Loucy (cell line): ENCODE results near the gene AHI1.

Source experiments
- H2AFZ ChIP-seq: fragments of 200-600 bp; sonication (generic); 2 replicates; pipeline ENCODE4 v1.6.0; 2016; ENCODE audit warnings: antibody characterized with exemption, mild to moderate bottlenecking, low read length, moderate library complexity
- H3F3A ChIP-seq: fragments of 200-600 bp; 2 replicates; pipeline ENCODE4 v1.6.0; 2016; ENCODE audit warnings: antibody characterized with exemption, low read depth, mild to moderate bottlenecking
- H3K27me3 ChIP-seq: fragments of 200-600 bp; sonication (generic); 2 replicates; pipeline ENCODE4 v1.6.1; 2014; ENCODE audit warnings: low read length, mild to moderate bottlenecking; ENCODE audit not compliant: insufficient read depth, poor library complexity, severe bottlenecking
- H3K36me3 ChIP-seq: fragments of 200-600 bp; sonication (generic); 2 replicates; pipeline ENCODE4 v1.6.1; 2016; ENCODE audit warnings: low read length; ENCODE audit not compliant: insufficient read depth
- H3K4me1 ChIP-seq: fragments of 200-600 bp; sonication (generic); 2 replicates; pipeline ENCODE4 v1.5.1; 2014; ENCODE audit warnings: low read length, mild to moderate bottlenecking; ENCODE audit not compliant: insufficient read depth, poor library complexity, severe bottlenecking
- H3K4me2 ChIP-seq: fragments of 200-600 bp; sonication (generic); 2 replicates; pipeline ENCODE4 v1.6.0; 2014; ENCODE audit warnings: antibody characterized with exemption, low read length, low read depth, mild to moderate bottlenecking; ENCODE audit not compliant: poor library complexity, severe bottlenecking
- H3K4me3 ChIP-seq: fragments of 200-600 bp; sonication (generic); 2 replicates; pipeline ENCODE4 v1.5.1; 2014; ENCODE audit warnings: low read length, mild to moderate bottlenecking, mixed read lengths; ENCODE audit not compliant: poor library complexity, severe bottlenecking
- H3K79me2 ChIP-seq: fragments of 200-600 bp; sonication (generic); 2 replicates; pipeline ENCODE4 v1.6.1; 2014; ENCODE audit warnings: low read length; ENCODE audit not compliant: insufficient read depth
- H3K9ac ChIP-seq: fragments of 200-600 bp; sonication (generic); 2 replicates; pipeline ENCODE4 v1.6.0; 2014; ENCODE audit warnings: mild to moderate bottlenecking, low read depth, low read length, moderate library complexity; ENCODE audit not compliant: poor library complexity, severe bottlenecking
- H3K9me2 ChIP-seq: fragments of 200-600 bp; sonication (generic); replicated peaks from 2 replicates; pipeline ENCODE4 v1.6.1; 2016; ENCODE audit warnings: low read depth, low read length, mixed read lengths
- H3K9me3 ChIP-seq: fragments of 200-600 bp; sonication (generic); 2 replicates; pipeline ENCODE4 v1.6.1; 2014; ENCODE audit warnings: mild to moderate bottlenecking, antibody characterized with exemption, low read length, low read depth; ENCODE audit not compliant: insufficient read depth
- H4K20me1 ChIP-seq: fragments of 200-600 bp; sonication (generic); 2 replicates; pipeline ENCODE4 v1.6.0; 2014; ENCODE audit warnings: antibody characterized with exemption, low read length, mild to moderate bottlenecking; ENCODE audit not compliant: insufficient read depth, poor library complexity, severe bottlenecking
- CTCF ChIP-seq: fragments of 200-600 bp; sonication (generic); conservative IDR thresholded peaks from 2 replicates; pipeline ENCODE4 v1.5.1; 2014; ENCODE audit warnings: mild to moderate bottlenecking, antibody characterized with exemption, low read length
- EZH2phosphoT487 ChIP-seq: fragments of 200-600 bp; IDR thresholded peaks from 2 replicates; pipeline ENCODE4 v1.6.1; 2018; ENCODE audit warnings: antibody characterized with exemption, mild to moderate bottlenecking, moderate library complexity, borderline replicate concordance

The AHI1 gene

DNA sequence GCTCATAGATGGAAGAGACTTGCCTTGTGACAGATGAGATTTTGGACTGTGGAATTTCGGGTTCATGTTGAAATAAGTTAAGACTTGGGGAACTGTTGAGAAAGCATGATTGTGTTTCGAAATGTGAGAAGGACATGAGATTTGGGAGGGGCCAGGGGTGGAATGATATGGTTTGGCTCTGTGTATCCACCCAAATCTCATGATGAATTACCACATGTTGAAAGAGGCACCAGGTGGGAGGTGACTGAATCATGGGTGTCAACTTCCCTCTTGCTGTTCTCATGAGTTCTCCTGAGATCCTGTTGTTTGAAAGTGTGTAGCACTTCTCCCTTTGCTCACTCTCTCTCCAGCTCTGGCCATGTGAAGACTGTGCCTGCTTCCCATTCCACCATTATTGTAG, 17.9 kb downstream of the AHI1 start:
- H3K9me2 ChIP-seq: no peaks in the 10 kb centered on the region
- no peaks in the 10 kb centered on the region for H4K20me1 ChIP-seq
- H3F3A ChIP-seq: no peaks in the 10 kb centered on the region
- H3K9me3 ChIP-seq: peaks cover 33% of the 10 kb centered on the region; the same call in 1 of the 2 replicates
- no peak for TF ChIP-seq CTCF
- no peak for TF ChIP-seq EZH2phosphoT487
- H2AFZ ChIP-seq: no peak overlapping the region
- H3K4me1 ChIP-seq: no peaks in the 10 kb centered on the region
- H3K79me2 ChIP-seq: no peaks in the 10 kb centered on the region
- no peak overlapping the region for H3K4me3 ChIP-seq
- no peaks in the 10 kb centered on the region for H3K36me3 ChIP-seq
- H3K9ac ChIP-seq: no peak overlapping the region
- H3K27me3 ChIP-seq: no peaks in the 10 kb centered on the region
- no peak overlapping the region for H3K4me2 ChIP-seq

GRCh38 chr6:135478626-135479025, 18.9 kb downstream of the AHI1 start:
- TF ChIP-seq CTCF (no peak), EZH2phosphoT487 (no peak)
- Histone ChIP-seq H3K4me3 (no peak overlapping the region), H3F3A (no peaks in the 10 kb centered on the region), H3K4me2 (no peak overlapping the region), H3K27me3 (no peaks in the 10 kb centered on the region), H2AFZ (no peak overlapping the region), H3K9me2 (no peaks in the 10 kb centered on the region), H3K36me3 (no peaks in the 10 kb centered on the region), H3K4me1 (no peaks in the 10 kb centered on the region), H3K9me3 (peaks cover 31% of the 10 kb centered on the region; the same call in 1 of the 2 replicates), H4K20me1 (no peaks in the 10 kb centered on the region), H3K9ac (no peak overlapping the region), H3K79me2 (no peaks in the 10 kb centered on the region)

GRCh38 chr6:135475292-135475886, 22.2 kb downstream of the AHI1 start:
- no peaks in the 10 kb centered on the region for H4K20me1 ChIP-seq
- no peak overlapping the region for H3K9ac ChIP-seq
- no peaks in the 10 kb centered on the region for H3K36me3 ChIP-seq
- H3K9me3 ChIP-seq: peaks cover 13% of the 10 kb centered on the region; the same call in 1 of the 2 replicates
- H3F3A ChIP-seq: no peaks in the 10 kb centered on the region
- H3K4me1 ChIP-seq: no peaks in the 10 kb centered on the region
- no peak overlapping the region for H3K4me3 ChIP-seq
- no peaks in the 10 kb centered on the region for H3K9me2 ChIP-seq
- no peaks in the 10 kb centered on the region for H3K79me2 ChIP-seq
- H3K4me2 ChIP-seq: no peak overlapping the region
- no peaks in the 10 kb centered on the region for H3K27me3 ChIP-seq
- no peak overlapping the region for H2AFZ ChIP-seq
- TF ChIP-seq EZH2phosphoT487 (no peak), CTCF (no peak)
